ENCODE results near the gene CATSPERZ.

CATSPERZ gene

DNA sequence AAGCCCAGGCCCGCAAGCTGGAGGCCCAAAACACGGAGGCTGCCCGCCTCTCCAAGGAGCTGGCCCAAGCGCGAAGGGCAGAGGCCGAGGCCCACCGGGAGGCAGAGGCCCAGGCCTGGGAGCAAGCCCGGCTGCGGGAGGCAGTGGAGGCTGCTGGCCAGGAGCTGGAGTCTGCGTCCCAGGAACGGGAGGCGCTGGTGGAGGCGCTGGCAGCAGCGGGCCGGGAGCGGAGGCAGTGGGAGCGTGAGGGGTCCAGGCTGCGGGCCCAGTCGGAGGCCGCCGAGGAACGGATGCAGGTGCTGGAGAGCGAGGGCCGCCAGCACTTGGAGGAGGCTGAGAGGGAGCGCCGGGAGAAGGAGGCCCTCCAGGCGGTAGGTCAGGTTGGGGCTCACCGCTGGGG, 44.6 kb downstream of the CATSPERZ start:
- Histone ChIP-seq H4K8ac (ENCODE audit: low read depth, low read length) (no peak overlapping the region), H4K91ac (ENCODE audit: low read depth, low read length, poor library complexity) (peak overlapping the region; percentile 30), H2BK120ac (ENCODE audit: low read depth, low read length) (no peak overlapping the region), H3K14ac (ENCODE audit: low read length) (peak overlapping the region; percentile 56), H3K4ac (ENCODE audit: low read length) (no peak overlapping the region), H2BK5ac (ENCODE audit: low read length) (peak overlapping the region; percentile 22), H3K18ac (ENCODE audit: low read length) (peak overlapping the region; percentile 57), H3K36me3 (replicated peaks in 1 of 2; ENCODE audit: control insufficient read depth in 2 of 2, insufficient read depth in 2 of 2, low read length in 2 of 2) (no peaks in the 10 kb centered on the region), H2BK12ac (ENCODE audit: low read length) (peak overlapping the region; percentile 84), H2BK15ac (ENCODE audit: low read length) (peak overlapping the region; percentile 91), H2AFZ (ENCODE audit: low read length) (no peak overlapping the region), H3K4me2 (ENCODE audit: insufficient read depth, low read length, poor library complexity, severe bottlenecking) (no peak overlapping the region), H3K4me1 (ENCODE audit: control insufficient read depth in 2 of 2, insufficient read depth in 1 of 2, low read depth in 1 of 2, low read length in 2 of 2) (peaks cover 19 to 23% of the 10 kb centered on the region in 2 donors), H3K4me3 (ENCODE audit: low read length in 2 of 2) (no peak overlapping the region), H3K27me3 (ENCODE audit: control insufficient read depth in 3 of 3, insufficient read depth in 3 of 3, low read depth in 1 of 3, low read length in 3 of 3) (peaks cover 0 to 28% (median 8%) of the 10 kb centered on the region in 3 experiments), H3K23ac (ENCODE audit: low read depth, low read length, poor library complexity) (peak overlapping the region; percentile 89), H3K9me3 (replicated peaks in 1 of 2; ENCODE audit: control insufficient read depth in 2 of 2, insufficient read depth in 1 of 2, low read depth in 1 of 2, low read length in 2 of 2) (no peaks in the 10 kb centered on the region), H3K27ac (replicated peaks; ENCODE audit: low read length) (no peak overlapping the region), H2AK5ac (ENCODE audit: low read depth, low read length) (peak overlapping the region; percentile 86), H3K79me1 (ENCODE audit: low read depth, low read length) (peaks cover 1% of the 10 kb centered on the region), H3K9ac (ENCODE audit: low read depth, low read length, poor library complexity) (no peak overlapping the region)
- no peak for DNase-seq (ENCODE audit: low spot score)
- WGBS, 2 donors (ENCODE audit: extremely low coverage in 2 of 2, insufficient read length in 2 of 2, insufficient replicate concordance in 1 of 2): no CpG with 5 or more reads among the region's 28 CpGs

DNA sequence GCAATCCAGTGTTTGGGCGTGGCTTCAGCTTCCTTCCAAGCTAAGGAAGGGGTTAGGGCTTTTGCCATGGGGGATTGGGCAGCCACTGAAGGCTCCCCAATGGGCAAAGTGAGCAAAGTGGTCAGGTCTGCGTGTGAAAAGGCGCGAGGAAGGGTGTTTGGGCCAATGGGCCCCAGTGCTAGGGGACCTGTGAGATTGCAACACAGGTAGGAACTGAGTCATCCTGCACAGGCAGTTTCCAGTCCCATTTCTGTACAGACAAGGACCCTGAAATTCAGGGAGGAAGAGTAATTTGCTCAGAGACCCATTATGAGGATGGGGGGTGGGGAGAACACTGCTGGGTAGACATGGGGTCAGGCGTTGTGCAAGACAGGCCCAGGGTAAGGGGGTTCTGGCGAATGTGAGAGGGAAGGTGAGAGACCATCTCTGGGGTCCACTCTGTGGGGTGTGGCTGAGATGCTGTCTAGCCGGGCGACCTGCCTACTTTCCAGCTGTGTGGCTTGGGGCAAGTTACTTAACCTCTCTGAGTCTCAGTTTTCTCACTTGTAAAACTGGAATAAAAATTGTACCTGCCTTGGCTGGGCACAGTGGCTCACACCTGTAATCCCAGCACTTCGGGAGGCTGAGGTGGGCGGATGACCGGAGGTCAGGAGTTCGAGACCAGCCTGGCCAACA, 47.2 kb downstream of the CATSPERZ start:
- Histone ChIP-seq H3K9me3 (replicated peaks in 1 of 2; ENCODE audit: control insufficient read depth in 2 of 2, insufficient read depth in 1 of 2, low read depth in 1 of 2, low read length in 2 of 2) (no peaks in the 10 kb centered on the region), H3K27ac (replicated peaks; ENCODE audit: low read length) (no peak overlapping the region), H3K14ac (ENCODE audit: low read length) (no peak overlapping the region), H3K23ac (ENCODE audit: low read depth, low read length, poor library complexity) (no peak overlapping the region), H4K91ac (ENCODE audit: low read depth, low read length, poor library complexity) (no peak overlapping the region), H3K4me2 (ENCODE audit: insufficient read depth, low read length, poor library complexity, severe bottlenecking) (no peak overlapping the region), H3K79me1 (ENCODE audit: low read depth, low read length) (no peaks in the 10 kb centered on the region), H3K4me1 (ENCODE audit: control insufficient read depth in 2 of 2, insufficient read depth in 1 of 2, low read depth in 1 of 2, low read length in 2 of 2) (peaks cover 10 to 29% of the 10 kb centered on the region in 2 donors), H3K18ac (ENCODE audit: low read length) (no peak overlapping the region), H4K8ac (ENCODE audit: low read depth, low read length) (no peak overlapping the region), H2AK5ac (ENCODE audit: low read depth, low read length) (peak overlapping the region; percentile 88), H3K9ac (ENCODE audit: low read depth, low read length, poor library complexity) (no peak overlapping the region), H2BK15ac (ENCODE audit: low read length) (no peak overlapping the region), H2BK120ac (ENCODE audit: low read depth, low read length) (no peak overlapping the region), H3K36me3 (replicated peaks in 1 of 2; ENCODE audit: control insufficient read depth in 2 of 2, insufficient read depth in 2 of 2, low read length in 2 of 2) (no peaks in the 10 kb centered on the region), H3K4ac (ENCODE audit: low read length) (no peak overlapping the region), H3K4me3 (ENCODE audit: low read length in 2 of 2) (no peak overlapping the region), H2BK12ac (ENCODE audit: low read length) (no peak overlapping the region), H2BK5ac (ENCODE audit: low read length) (no peak overlapping the region), H2AFZ (ENCODE audit: low read length) (no peak overlapping the region), H3K27me3 (ENCODE audit: control insufficient read depth in 3 of 3, insufficient read depth in 3 of 3, low read depth in 1 of 3, low read length in 3 of 3) (peaks cover 0 to 3% (median 0%) of the 10 kb centered on the region in 3 experiments)
- DNase-seq (ENCODE audit: low spot score): no peak
- no CpG with 5 or more reads among the region's 12 CpGs for WGBS, 2 donors (ENCODE audit: extremely low coverage in 2 of 2, insufficient read length in 2 of 2, insufficient replicate concordance in 1 of 2)

DNA sequence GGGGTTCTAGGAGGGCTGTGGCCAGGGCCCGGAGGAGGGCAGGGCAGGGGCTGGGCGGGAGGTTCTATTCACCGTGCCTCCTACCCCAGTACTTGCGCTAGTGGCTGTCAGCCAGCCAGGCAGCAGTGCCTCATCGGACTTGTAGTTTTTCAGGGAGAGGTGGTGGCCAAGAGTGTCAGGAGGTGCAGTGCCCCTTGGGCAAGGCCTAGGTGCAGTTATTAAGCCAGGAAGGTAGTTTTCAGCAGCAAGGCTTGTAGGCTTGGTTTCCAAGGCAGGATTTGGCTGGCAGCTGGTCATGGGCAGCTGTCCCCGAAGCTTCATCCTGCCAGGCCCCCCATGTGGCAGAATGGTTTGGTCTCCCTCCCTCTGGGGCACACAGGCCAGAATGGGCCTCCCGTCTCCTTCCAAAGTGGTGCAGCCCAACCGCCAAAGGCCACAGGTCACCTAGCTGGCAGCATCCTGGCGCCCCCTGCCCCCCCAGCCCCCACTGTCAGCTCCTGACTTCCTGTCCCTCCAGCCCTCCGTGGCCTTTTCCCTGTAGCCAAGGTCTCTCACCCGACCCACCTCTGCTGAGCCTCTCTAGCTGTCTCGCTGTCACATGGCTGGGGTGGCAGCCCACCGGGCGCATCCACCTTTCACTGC, 48.3 kb downstream of the CATSPERZ start:
- Histone ChIP-seq H2BK12ac (ENCODE audit: low read length) (no peak overlapping the region), H3K4me1 (ENCODE audit: control insufficient read depth in 2 of 2, insufficient read depth in 1 of 2, low read depth in 1 of 2, low read length in 2 of 2) (peaks cover 7 to 28% of the 10 kb centered on the region in 2 donors), H3K4me3 (ENCODE audit: low read length in 2 of 2) (no peak overlapping the region), H3K9me3 (replicated peaks in 1 of 2; ENCODE audit: control insufficient read depth in 2 of 2, insufficient read depth in 1 of 2, low read depth in 1 of 2, low read length in 2 of 2) (no peaks in the 10 kb centered on the region), H2BK15ac (ENCODE audit: low read length) (peak overlapping the region; percentile 87), H3K27ac (replicated peaks; ENCODE audit: low read length) (no peak overlapping the region), H3K27me3 (ENCODE audit: control insufficient read depth in 3 of 3, insufficient read depth in 3 of 3, low read depth in 1 of 3, low read length in 3 of 3) (no peaks in the 10 kb centered on the region), H3K79me1 (ENCODE audit: low read depth, low read length) (no peaks in the 10 kb centered on the region), H2BK120ac (ENCODE audit: low read depth, low read length) (no peak overlapping the region), H3K18ac (ENCODE audit: low read length) (peak overlapping the region; percentile 84), H3K4ac (ENCODE audit: low read length) (no peak overlapping the region), H3K36me3 (replicated peaks in 1 of 2; ENCODE audit: control insufficient read depth in 2 of 2, insufficient read depth in 2 of 2, low read length in 2 of 2) (no peaks in the 10 kb centered on the region), H2AFZ (ENCODE audit: low read length) (peak overlapping the region; percentile 76), H4K8ac (ENCODE audit: low read depth, low read length) (peak overlapping the region; percentile 86), H3K14ac (ENCODE audit: low read length) (no peak overlapping the region), H2BK5ac (ENCODE audit: low read length) (peak overlapping the region; percentile 22), H3K23ac (ENCODE audit: low read depth, low read length, poor library complexity) (peak overlapping the region; percentile 25), H3K4me2 (ENCODE audit: insufficient read depth, low read length, poor library complexity, severe bottlenecking) (no peak overlapping the region), H2AK5ac (ENCODE audit: low read depth, low read length) (peak overlapping the region; percentile 88), H4K91ac (ENCODE audit: low read depth, low read length, poor library complexity) (peak overlapping the region; percentile 39), H3K9ac (ENCODE audit: low read depth, low read length, poor library complexity) (peak overlapping the region; percentile 2)
- DNase-seq (ENCODE audit: low spot score): no peak
- no CpG with 5 or more reads among the region's 14 CpGs for WGBS, 2 donors (ENCODE audit: extremely low coverage in 2 of 2, insufficient read length in 2 of 2, insufficient replicate concordance in 1 of 2)

DNA sequence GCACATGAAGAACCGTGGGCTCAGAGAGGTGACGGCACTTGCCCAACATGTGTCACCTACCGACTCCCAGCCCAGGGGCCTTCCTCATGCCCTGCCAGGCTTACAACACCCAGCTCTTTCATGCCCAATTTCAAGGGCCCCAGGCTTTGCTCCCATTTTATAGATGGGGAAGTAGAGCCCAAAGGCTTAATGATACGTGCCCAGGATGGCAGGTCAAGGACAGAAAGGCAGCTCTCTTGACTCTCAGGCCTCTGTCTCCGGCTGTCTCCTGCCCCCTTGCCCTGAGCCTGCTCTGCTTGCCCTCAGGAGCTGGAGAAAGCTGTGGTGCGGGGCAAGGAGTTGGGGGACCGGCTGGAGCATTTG, 48.8 kb downstream of the CATSPERZ start:
- DNase-seq (ENCODE audit: low spot score): no peak
- Histone ChIP-seq H2BK5ac (ENCODE audit: low read length) (peak overlapping the region; percentile 22), H3K23ac (ENCODE audit: low read depth, low read length, poor library complexity) (peak overlapping the region; percentile 25), H3K27me3 (ENCODE audit: control insufficient read depth in 3 of 3, insufficient read depth in 3 of 3, low read depth in 1 of 3, low read length in 3 of 3) (no peaks in the 10 kb centered on the region), H3K4ac (ENCODE audit: low read length) (no peak overlapping the region), H4K8ac (ENCODE audit: low read depth, low read length) (no peak overlapping the region), H4K91ac (ENCODE audit: low read depth, low read length, poor library complexity) (peak overlapping the region; percentile 39), H3K79me1 (ENCODE audit: low read depth, low read length) (peaks cover under 1% of the 10 kb centered on the region), H3K4me3 (ENCODE audit: low read length in 2 of 2) (no peak overlapping the region), H3K4me1 (ENCODE audit: control insufficient read depth in 2 of 2, insufficient read depth in 1 of 2, low read depth in 1 of 2, low read length in 2 of 2) (peaks cover 7 to 29% of the 10 kb centered on the region in 2 donors), H3K4me2 (ENCODE audit: insufficient read depth, low read length, poor library complexity, severe bottlenecking) (no peak overlapping the region), H3K9me3 (replicated peaks in 1 of 2; ENCODE audit: control insufficient read depth in 2 of 2, insufficient read depth in 1 of 2, low read depth in 1 of 2, low read length in 2 of 2) (no peaks in the 10 kb centered on the region), H3K18ac (ENCODE audit: low read length) (peak overlapping the region; percentile 84), H2BK120ac (ENCODE audit: low read depth, low read length) (no peak overlapping the region), H3K36me3 (replicated peaks in 1 of 2; ENCODE audit: control insufficient read depth in 2 of 2, insufficient read depth in 2 of 2, low read length in 2 of 2) (no peaks in the 10 kb centered on the region), H3K14ac (ENCODE audit: low read length) (no peak overlapping the region), H2AK5ac (ENCODE audit: low read depth, low read length) (peak overlapping the region; percentile 88), H2BK12ac (ENCODE audit: low read length) (no peak overlapping the region), H2AFZ (ENCODE audit: low read length) (peak overlapping the region; percentile 76), H3K27ac (replicated peaks; ENCODE audit: low read length) (no peak overlapping the region), H2BK15ac (ENCODE audit: low read length) (peak overlapping the region; percentile 87), H3K9ac (ENCODE audit: low read depth, low read length, poor library complexity) (peak overlapping the region; percentile 2)
- WGBS, 2 donors (ENCODE audit: extremely low coverage in 2 of 2, insufficient read length in 2 of 2, insufficient replicate concordance in 1 of 2): no CpG with 5 or more reads among the region's 7 CpGs

All from neuronal stem cell (in vitro differentiated cells).